ENCODE data around the gene ZNF487. TPM values are rescaled to one million over a fixed set of nuclear protein-coding genes. Genes with fewer than 3 reads are reported as not detected.

Gene ZNF487
- total RNA-seq, 2 donors from 2014 or later, result 7.9 to 8.7 TPM

GRCh38 chr10:43396928-43397624, 39.8 kb upstream of the ZNF487 start:
- H3K9me3 ChIP-seq (ENCODE audit: control insufficient read depth, low read length, poor library complexity, severe bottlenecking), result no peaks in the 10 kb centered on the region
- Mint-ChIP-seq H3K4me3 (peak overlapping the region; percentile 97), H3K36me3 (ENCODE audit: low read depth) (peaks cover 21% of the 10 kb centered on the region), H3K27me3 (no peaks in the 10 kb centered on the region), H3K27ac (peak overlapping the region; percentile 99), H3K4me1 (peaks cover 70% of the 10 kb centered on the region)
- peak; percentile 52 to 69 (median 69) for DNase-seq
- peak; percentile 70 for ATAC-seq

GRCh38 chr10:43398939-43399319, 38.0 kb upstream of the ZNF487 start:
- ATAC-seq (no peak), DNase-seq (no peak)
- H3K4me3 Mint-ChIP-seq, result peak overlapping the region; percentile 97
- H3K27ac Mint-ChIP-seq, result peak overlapping the region; percentile 99
- H3K4me1 Mint-ChIP-seq, result peaks cover 69% of the 10 kb centered on the region
- H3K27me3 Mint-ChIP-seq, result no peaks in the 10 kb centered on the region
- peaks cover 14% of the 10 kb centered on the region for H3K36me3 Mint-ChIP-seq (ENCODE audit: low read depth)
- H3K9me3 ChIP-seq (ENCODE audit: control insufficient read depth, low read length, poor library complexity, severe bottlenecking), result no peaks in the 10 kb centered on the region

- peak overlapping the region; percentile 99 for H3K27ac Mint-ChIP-seq
- peak overlapping the region; percentile 97 for H3K4me3 Mint-ChIP-seq
- DNase-seq, result no peak
- no peaks in the 10 kb centered on the region for H3K9me3 ChIP-seq (ENCODE audit: control insufficient read depth, low read length, poor library complexity, severe bottlenecking)
- peaks cover 74% of the 10 kb centered on the region for H3K4me1 Mint-ChIP-seq
- H3K36me3 Mint-ChIP-seq (ENCODE audit: low read depth), result peaks cover 13% of the 10 kb centered on the region
- peak; percentile 24 for ATAC-seq
- no peaks in the 10 kb centered on the region for H3K27me3 Mint-ChIP-seq
Measured at GRCh38 chr10:43399320-43400310, 37.3 kb upstream of the ZNF487 start.

GRCh38 chr10:43401627-43402026, 35.3 kb upstream of the ZNF487 start:
- ATAC-seq (no peak), DNase-seq (no peak)
- peaks cover 11% of the 10 kb centered on the region for H3K36me3 Mint-ChIP-seq (ENCODE audit: low read depth)
- H3K9me3 ChIP-seq (ENCODE audit: control insufficient read depth, low read length, poor library complexity, severe bottlenecking), result no peaks in the 10 kb centered on the region
- peak overlapping the region; percentile 99 for H3K27ac Mint-ChIP-seq
- H3K4me3 Mint-ChIP-seq, result peak overlapping the region; percentile 97
- H3K4me1 Mint-ChIP-seq, result peaks cover 63% of the 10 kb centered on the region
- H3K27me3 Mint-ChIP-seq, result no peaks in the 10 kb centered on the region

GRCh38 chr10:43402176-43402575, 34.7 kb upstream of the ZNF487 start:
- no peak for ATAC-seq
- peak overlapping the region; percentile 99 for H3K27ac Mint-ChIP-seq
- peaks cover 11% of the 10 kb centered on the region for H3K36me3 Mint-ChIP-seq (ENCODE audit: low read depth)

DNA sequence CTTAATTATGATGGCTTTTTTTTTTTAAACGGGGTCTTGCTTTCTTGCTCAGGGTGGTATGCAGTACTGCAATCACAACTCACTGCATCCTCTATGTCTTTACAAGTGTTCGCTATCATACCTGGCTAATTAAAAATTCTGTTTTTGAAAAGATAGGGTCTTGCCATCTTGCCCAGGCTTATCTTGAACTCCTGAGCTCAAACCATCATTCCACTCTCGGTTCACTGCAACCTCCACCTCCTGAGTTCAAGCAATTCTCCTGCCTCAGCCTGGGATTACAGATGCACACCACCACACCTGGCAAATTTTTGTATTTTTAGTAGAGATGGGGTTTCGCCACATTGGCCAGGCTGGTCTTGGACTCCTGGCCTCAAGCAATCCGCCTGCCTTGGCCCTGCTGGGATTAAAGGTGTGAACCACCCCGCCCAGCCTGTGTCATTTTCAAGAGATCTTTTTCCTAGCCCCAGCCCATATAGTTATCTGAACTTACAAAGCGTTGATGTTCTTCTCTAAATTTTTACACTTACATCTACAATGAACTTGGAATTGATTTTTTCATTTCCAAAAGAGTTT, 33.9 kb upstream of the ZNF487 start:
- Mint-ChIP-seq H3K4me3 (peak overlapping the region; percentile 97), H3K27me3 (no peaks in the 10 kb centered on the region), H3K36me3 (ENCODE audit: low read depth) (peaks cover 13% of the 10 kb centered on the region), H3K4me1 (peaks cover 59% of the 10 kb centered on the region), H3K27ac (peak overlapping the region; percentile 99)
- ATAC-seq, result no peak
- no peak for DNase-seq
- H3K9me3 ChIP-seq (ENCODE audit: control insufficient read depth, low read length, poor library complexity, severe bottlenecking), result no peaks in the 10 kb centered on the region

More at GRCh38 chr10:43402176-43402575, 34.7 kb upstream of the ZNF487 start:
- H3K9me3 ChIP-seq (ENCODE audit: control insufficient read depth, low read length, poor library complexity, severe bottlenecking), result no peaks in the 10 kb centered on the region
- Mint-ChIP-seq H3K27me3 (no peaks in the 10 kb centered on the region), H3K4me1 (peaks cover 62% of the 10 kb centered on the region), H3K4me3 (peak overlapping the region; percentile 97)
- DNase-seq, result no peak

DNA sequence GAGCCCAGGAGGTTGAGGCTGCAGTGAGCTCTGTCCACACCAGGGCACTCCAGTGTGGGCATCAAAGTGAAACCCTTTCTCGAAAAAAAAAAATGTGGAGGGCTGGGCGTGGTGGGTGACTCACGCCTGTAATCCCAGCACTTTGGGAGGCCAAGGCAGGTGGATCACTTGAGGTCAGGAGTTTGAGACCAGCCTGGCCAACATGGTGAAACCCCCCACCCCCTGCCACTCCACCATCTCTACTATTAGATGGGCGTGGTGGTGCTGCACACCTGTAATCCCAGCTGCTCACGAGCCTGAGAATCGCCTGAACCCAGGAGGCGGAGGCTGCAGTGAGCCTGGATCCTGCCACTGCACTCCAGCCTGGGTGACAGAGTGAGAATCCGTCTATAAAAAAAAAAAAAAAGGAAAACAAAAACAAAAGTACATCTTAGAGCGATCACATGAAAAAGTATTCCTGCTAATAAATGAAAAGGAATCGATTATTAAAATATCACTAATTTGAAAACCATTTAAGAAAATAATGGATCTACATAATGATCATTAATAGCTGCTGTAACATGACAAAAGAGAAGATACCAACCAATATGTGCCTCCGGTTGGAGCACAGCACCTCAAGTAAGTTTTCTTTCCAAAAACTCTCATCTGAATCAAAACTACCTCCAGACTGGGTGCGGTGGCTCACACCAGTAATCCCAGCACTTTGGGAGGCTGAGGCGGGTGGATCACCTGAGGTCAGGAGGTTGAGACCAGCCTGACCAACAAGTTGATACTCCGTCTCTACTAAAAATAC, 32.8 kb upstream of the ZNF487 start:
- Mint-ChIP-seq H3K4me3 (peak overlapping the region; percentile 97), H3K36me3 (ENCODE audit: low read depth) (peaks cover 13% of the 10 kb centered on the region), H3K27ac (peak overlapping the region; percentile 99), H3K4me1 (peaks cover 61% of the 10 kb centered on the region), H3K27me3 (no peaks in the 10 kb centered on the region)
- ATAC-seq (no peak), DNase-seq (no peak)
- H3K9me3 ChIP-seq (ENCODE audit: control insufficient read depth, low read length, poor library complexity, severe bottlenecking), result no peaks in the 10 kb centered on the region

- peaks cover 8% of the 10 kb centered on the region for H3K36me3 Mint-ChIP-seq (ENCODE audit: low read depth)
- DNase-seq, result no peak
Measured at GRCh38 chr10:43404704-43405084, 32.2 kb upstream of the ZNF487 start.

DNA sequence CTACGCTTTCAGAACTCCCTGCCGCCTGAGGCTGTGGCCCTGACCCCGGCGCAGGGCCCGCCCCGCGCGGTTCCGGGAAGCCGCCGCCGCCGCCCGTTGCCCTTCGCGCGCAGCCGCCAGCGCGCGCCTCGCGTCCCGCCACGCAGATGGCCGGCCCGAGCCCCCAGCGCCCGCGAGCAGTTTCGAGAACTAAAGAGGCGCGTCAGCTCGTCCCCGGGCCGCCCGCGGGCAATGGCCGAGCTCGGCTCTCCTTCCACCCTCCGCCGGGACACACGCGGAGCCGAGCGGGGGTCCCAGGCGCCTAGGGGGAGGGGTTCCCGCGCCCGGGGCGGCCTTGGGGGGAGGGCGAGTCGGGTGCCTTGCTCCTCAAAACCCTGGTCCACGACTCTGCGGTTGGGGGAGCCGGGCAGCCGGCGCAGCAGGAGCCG, 29.7 kb upstream of the ZNF487 start:
- Mint-ChIP-seq H3K4me3 (peak overlapping the region; percentile 97), H3K4me1 (peaks cover 42% of the 10 kb centered on the region), H3K36me3 (ENCODE audit: low read depth) (peaks cover 8% of the 10 kb centered on the region), H3K27ac (peak overlapping the region; percentile 100), H3K27me3 (no peaks in the 10 kb centered on the region)
- no peaks in the 10 kb centered on the region for H3K9me3 ChIP-seq (ENCODE audit: control insufficient read depth, low read length, poor library complexity, severe bottlenecking)
- DNase-seq (peak; percentile 41 to 51 (median 45)), ATAC-seq (peak; percentile 8)

More at GRCh38 chr10:43404704-43405084, 32.2 kb upstream of the ZNF487 start:
- ATAC-seq, result no peak
- Mint-ChIP-seq H3K4me1 (peaks cover 59% of the 10 kb centered on the region), H3K27me3 (no peaks in the 10 kb centered on the region), H3K4me3 (peak overlapping the region; percentile 97), H3K27ac (peak overlapping the region; percentile 99)
- H3K9me3 ChIP-seq (ENCODE audit: control insufficient read depth, low read length, poor library complexity, severe bottlenecking), result no peaks in the 10 kb centered on the region

GRCh38 chr10:43407576-43408330, 29.2 kb upstream of the ZNF487 start:
- ATAC-seq (peak; percentile 40), DNase-seq (peak; percentile 66 to 78 (median 75))
- H3K9me3 ChIP-seq (ENCODE audit: control insufficient read depth, low read length, poor library complexity, severe bottlenecking), result no peaks in the 10 kb centered on the region
- Mint-ChIP-seq H3K4me3 (peak overlapping the region; percentile 97), H3K27me3 (no peaks in the 10 kb centered on the region), H3K27ac (peak overlapping the region; percentile 100), H3K36me3 (ENCODE audit: low read depth) (peaks cover 5% of the 10 kb centered on the region), H3K4me1 (peaks cover 36% of the 10 kb centered on the region)

- no peaks in the 10 kb centered on the region for H3K27me3 Mint-ChIP-seq
- peak overlapping the region; percentile 100 for H3K27ac Mint-ChIP-seq
- H3K4me3 Mint-ChIP-seq, result peak overlapping the region; percentile 97
- H3K4me1 Mint-ChIP-seq, result peaks cover 31% of the 10 kb centered on the region
- H3K9me3 ChIP-seq (ENCODE audit: control insufficient read depth, low read length, poor library complexity, severe bottlenecking), result no peaks in the 10 kb centered on the region
- DNase-seq (no peak), ATAC-seq (no peak)
- H3K36me3 Mint-ChIP-seq (ENCODE audit: low read depth), result peaks cover 4% of the 10 kb centered on the region
Measured at GRCh38 chr10:43408331-43408709, 28.6 kb upstream of the ZNF487 start.

All from T-helper 17 cell (primary cell).